Ovary (tissue), 3 donors: ENCODE results near the gene TMCC2.

Experiments
- POLR2A ChIP-seq: fragments of 450-650 bp; IDR thresholded peaks from one replicate; pipeline ENCODE4 v1.6.1; 2017; ENCODE audit warnings: antibody characterized with exemption, mild to moderate bottlenecking, moderate library complexity
- TF ChIP-seq, protein P1 (sequence below), 3 donors: fragments of 450-650 bp in 2 of 3; fragments of 200-600 bp in 1 of 3; IDR thresholded peaks; one replicate each; pipeline versions ENCODE4 v1.5.1 to v1.8.0; 2016 to 2022; ENCODE audit warnings: antibody characterized with exemption in 3 of 3, mild to moderate bottlenecking in 1 of 3
- donor health status: DM: no; HTN: no; CAD: no.

DNA sequence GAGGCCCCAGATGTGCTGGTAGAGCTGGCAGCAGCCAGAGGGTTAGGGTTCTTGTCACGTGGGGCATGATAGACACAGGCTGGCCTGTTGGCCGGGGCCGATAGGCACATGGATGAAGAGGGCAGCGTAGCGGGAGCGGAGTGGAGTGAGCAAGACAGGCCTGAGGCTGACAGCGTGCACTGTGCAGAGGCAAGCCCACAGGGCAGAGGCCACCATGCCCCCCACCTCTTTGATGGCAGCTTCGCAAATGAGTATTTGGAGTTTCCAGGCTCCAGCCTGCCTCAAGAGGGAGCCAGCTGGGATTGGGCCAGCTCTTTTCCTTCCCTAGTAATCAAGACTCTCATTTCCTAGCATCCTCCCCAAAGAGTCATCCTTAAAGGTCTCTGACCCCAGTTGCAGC lies 43.5 kb downstream of the TMCC2 start:
- TF ChIP-seq, protein P1, sequence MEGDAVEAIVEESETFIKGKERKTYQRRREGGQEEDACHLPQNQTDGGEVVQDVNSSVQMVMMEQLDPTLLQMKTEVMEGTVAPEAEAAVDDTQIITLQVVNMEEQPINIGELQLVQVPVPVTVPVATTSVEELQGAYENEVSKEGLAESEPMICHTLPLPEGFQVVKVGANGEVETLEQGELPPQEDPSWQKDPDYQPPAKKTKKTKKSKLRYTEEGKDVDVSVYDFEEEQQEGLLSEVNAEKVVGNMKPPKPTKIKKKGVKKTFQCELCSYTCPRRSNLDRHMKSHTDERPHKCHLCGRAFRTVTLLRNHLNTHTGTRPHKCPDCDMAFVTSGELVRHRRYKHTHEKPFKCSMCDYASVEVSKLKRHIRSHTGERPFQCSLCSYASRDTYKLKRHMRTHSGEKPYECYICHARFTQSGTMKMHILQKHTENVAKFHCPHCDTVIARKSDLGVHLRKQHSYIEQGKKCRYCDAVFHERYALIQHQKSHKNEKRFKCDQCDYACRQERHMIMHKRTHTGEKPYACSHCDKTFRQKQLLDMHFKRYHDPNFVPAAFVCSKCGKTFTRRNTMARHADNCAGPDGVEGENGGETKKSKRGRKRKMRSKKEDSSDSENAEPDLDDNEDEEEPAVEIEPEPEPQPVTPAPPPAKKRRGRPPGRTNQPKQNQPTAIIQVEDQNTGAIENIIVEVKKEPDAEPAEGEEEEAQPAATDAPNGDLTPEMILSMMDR (IDR thresholded peaks at IDR 0.05), result no peak
- TF ChIP-seq POLR2A, result no peak
